ENCODE measurements around the gene VAT1L. TPM values are rescaled to one million over a fixed set of nuclear protein-coding genes. Genes with fewer than 3 reads are reported as not detected.

Gene VAT1L
- polyA plus RNA-seq, 10 donors, result 1.9 to 14.0 (median 8.1) TPM

- no peak for DNase-seq
Observed at GRCh38 chr16:77781091-77781490, 7.3 kb upstream of the VAT1L start.

DNA sequence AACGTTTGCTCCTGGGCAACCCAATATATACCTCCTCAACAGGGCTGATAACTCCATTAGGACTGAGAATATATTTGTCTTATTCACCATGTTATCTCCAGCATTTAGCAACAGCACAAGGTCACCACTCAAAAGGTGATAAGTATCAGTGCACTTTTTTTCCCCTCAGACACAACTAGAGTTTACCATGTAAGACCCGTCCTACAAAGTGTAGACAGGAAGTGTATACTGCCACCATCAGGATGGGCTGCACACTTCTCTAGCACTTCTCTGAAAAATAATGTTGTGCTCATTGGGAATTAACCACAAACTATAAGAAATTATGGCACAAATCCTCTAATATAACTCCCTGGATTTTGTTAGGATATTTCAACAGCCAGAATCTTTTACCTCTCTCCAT lies 5.7 kb upstream of the VAT1L start:
- DNase-seq, result no peak

- no peak for DNase-seq
Observed at GRCh38 chr16:77784441-77785372, 3.7 kb upstream of the VAT1L start.

DNA sequence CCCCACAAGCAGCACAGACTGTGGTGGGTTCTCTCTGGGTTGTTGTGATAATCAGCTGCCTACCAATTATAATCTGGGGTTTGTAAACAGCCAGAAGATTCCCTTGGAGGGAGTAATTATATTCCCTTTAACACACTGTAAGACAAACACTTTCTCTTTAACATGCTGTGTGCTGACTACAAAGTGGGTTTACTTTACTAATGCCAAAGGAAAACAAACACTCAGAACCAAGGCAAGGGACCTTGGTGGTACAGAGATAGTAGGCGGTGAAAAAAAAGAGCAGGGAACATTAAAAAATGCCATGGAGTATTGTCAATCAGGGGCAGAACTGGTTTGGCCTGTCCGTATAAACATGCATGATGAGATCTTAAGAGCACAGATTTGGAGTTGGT lies 3.0 kb upstream of the VAT1L start:
- no peak for DNase-seq

- DNase-seq, result peak in 1 of 3 donors; percentile 52
Observed at GRCh38 chr16:77786186-77786847, 2.0 kb upstream of the VAT1L start.

DNA sequence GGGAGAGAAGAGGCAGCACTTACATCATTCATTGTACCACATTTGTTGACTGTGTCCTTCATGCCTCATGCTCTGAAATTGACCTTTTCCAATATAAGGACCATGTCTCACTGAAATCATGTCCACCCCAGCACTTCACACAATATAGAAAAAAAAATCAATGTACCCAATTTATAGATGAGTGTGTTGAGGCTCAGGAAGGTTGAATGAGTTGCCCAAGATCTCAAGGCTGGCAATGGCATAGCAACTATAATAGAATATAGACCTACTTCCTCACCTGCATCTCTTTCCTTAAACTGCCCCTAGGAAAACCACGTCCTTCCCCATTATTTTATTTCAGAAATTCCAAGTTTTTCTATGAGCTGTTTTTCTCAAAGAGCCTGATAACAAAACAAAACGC lies 912 bp upstream of the VAT1L start:
- no peak for DNase-seq

DNA sequence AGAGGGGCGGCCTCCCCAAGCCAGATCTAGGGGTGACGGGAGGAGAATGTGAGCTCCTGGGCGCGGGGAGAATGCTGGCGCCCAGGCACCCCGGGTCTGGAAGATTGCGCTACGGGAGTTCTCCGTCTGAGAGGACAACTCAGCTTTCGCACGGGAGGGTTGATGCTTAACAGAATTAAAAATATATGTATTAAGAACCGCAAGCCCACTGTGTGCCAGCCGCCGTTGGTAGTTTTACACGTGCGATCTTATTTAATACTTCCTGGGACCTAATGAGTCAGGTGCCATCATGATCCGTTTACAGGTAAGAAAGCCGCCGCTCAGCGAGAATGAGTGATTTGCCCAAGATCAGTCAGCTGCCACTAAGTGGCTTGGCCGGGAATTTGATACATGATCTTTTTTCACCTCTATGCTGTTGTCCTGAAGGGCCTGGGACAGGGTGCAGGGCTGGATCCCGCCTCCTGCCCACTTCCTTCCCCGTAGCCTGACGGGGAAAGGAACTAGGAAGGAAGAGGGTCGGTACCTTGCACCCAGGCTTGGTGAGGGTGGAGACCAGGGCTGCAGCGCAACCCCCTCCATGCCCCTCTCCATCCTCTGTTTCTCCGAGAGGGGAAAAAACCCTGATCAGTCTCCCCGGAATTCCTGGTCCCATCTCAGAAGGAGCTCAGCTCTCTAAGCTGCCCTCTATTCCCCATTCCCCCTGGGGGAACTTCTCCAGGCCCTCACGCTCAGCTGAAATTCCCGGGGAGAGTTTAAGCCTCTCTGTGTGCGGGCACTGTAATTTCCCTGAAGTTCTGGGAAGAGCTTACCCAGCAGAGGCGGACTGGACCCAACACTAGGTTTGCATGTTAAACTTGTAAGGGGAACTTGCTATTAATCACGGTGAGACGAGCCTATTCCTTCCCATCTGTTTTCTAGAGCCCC lies 983 bp downstream of the VAT1L start:
- DNase-seq, result peak in 1 of 3 donors; percentile 9

DNA sequence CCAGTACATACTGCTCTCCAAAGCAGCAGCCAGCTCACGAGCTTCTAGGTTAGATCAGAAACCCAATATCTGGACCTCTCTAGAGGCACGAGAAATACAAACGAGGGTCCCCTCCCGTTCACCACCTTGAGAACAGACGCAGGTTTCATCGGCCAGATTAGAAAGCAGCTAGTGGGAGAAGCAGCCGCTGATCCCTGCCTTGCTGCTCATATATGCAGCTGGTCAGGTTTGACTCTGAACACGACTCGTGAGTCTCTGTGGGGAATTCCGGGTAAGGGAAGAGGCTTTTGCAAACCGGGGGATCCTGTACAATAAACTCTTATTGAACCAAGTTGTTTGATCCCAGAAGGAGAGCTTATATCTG lies 1.6 kb downstream of the VAT1L start:
- peak in 1 of 3 donors; percentile 36 for DNase-seq

DNA sequence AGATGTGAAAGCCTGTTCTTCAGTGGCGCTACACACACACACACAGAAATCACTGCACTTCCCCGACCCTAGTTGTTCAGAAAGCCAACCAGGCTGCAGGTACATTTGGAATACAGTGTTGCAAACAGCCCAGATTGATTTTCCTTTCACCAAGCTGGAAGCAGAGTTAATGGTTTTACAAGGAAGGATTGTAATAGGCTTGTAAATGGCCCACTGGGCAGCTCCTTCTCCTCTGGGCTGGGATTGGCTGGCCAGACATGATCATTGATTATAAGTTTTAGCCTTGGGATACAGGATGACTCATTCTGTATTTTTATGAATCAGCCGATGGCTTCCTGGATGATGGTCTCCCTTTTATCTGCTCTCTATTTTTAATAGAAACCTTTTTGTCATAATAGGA lies 2.5 kb downstream of the VAT1L start:
- DNase-seq, result peak in 1 of 3 donors; percentile 27

DNA sequence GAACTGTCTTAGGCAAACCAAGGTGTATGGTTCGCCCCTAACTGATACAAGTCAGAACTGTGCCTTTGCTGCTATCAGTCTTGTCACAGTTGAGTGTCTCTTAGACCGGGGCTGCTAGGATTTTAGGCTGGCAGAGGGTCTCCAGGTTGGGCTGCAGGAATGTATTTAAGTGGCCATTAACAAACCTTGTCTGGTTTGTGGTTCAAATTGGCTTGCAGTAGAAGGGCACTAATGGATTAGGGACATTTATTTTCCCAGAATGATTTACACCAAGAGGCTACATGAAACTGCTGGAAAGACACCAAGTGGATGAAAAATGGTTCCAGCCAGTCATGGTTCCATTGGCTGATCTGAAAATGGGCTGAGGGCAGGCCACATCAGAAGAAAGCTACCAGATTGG lies 5.1 kb downstream of the VAT1L start:
- no peak for DNase-seq

GRCh38 chr16:77794586-77794985 lies 6.2 kb downstream of the VAT1L start:
- DNase-seq, result peak in 1 of 3 donors; percentile 51

- no peak for DNase-seq
Observed at GRCh38 chr16:77801817-77802216, 13.5 kb downstream of the VAT1L start.

DNA sequence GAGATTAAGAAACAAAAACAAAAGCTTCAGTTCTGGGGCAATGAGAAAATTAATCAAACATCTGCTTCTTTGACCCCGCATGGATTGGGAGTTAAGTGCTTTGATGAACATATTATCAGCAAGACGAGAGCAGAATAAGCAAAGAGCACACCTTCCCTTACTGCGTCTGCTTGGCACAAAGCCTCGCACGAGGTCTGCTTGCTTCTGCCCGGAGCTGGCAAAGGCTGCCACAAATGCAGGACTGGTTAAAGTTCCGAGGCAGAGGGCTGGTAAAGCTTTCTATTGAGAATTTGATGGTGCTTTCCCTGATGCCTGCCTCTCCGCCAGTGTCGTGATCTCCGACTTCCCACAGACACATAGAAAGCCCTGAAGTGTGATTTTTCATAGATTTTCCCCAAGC lies 17.0 kb downstream of the VAT1L start:
- no peak for DNase-seq

- no peak for DNase-seq
Observed at GRCh38 chr16:77807021-77807420, 18.7 kb downstream of the VAT1L start.

GRCh38 chr16:77812856-77813500 lies 24.6 kb downstream of the VAT1L start:
- no peak for DNase-seq

GRCh38 chr16:77816293-77816692 lies 27.9 kb downstream of the VAT1L start:
- no peak for DNase-seq

GRCh38 chr16:77820340-77820739 lies 32.0 kb downstream of the VAT1L start:
- no peak for DNase-seq

DNA sequence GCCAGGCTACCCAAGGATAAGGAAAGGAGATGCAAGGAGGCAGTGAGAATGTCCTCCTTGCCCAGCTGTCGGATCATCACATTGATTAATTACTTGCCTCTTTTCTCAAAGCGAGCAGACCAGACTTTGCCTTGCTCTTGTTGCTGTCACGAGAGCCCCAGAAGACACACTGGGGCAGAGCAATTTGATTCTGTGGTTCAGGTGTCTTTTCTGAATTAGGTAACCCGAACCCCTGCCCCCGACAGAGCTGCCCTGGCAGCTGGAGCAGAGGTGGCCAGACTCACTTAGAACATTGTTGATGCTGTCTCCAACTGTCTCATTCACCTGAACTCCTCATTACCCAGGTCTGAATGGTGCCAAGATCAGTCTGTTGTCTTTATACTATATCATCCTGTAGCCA lies 34.3 kb downstream of the VAT1L start:
- no peak for DNase-seq

- DNase-seq, result peak in 1 of 3 donors; percentile 35
Observed at GRCh38 chr16:77823067-77823466, 34.7 kb downstream of the VAT1L start.

DNA sequence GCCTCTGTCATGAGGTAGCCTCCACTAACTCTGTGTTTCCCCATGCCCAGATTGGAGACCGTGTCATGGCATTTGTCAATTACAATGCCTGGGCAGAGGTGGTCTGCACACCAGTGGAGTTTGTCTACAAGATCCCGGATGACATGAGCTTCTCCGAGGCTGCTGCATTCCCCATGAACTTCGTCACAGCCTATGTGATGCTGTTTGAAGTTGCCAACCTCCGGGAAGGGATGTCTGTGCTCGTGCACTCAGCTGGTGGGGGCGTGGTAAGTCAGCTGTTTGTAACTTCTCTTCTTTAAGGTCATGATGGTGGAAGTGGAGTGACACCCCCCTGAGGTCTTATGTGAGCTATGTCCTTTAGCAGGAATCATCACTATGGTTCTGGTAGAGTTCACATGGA lies 36.8 kb downstream of the VAT1L start:
- DNase-seq, result no peak

- DNase-seq, result no peak
Observed at GRCh38 chr16:77827032-77827431, 38.7 kb downstream of the VAT1L start.

Data from muscle of back (tissue), 11 donors.